ENCODE data around the gene DACT2.

Gene DACT2

GRCh38 chr6:168343239-168344150 is 23.9 kb upstream of the DACT2 start:
- DNase-seq (ENCODE audit: extremely low read depth, low read depth) = no peak
- TF ChIP-seq, protein P1, sequence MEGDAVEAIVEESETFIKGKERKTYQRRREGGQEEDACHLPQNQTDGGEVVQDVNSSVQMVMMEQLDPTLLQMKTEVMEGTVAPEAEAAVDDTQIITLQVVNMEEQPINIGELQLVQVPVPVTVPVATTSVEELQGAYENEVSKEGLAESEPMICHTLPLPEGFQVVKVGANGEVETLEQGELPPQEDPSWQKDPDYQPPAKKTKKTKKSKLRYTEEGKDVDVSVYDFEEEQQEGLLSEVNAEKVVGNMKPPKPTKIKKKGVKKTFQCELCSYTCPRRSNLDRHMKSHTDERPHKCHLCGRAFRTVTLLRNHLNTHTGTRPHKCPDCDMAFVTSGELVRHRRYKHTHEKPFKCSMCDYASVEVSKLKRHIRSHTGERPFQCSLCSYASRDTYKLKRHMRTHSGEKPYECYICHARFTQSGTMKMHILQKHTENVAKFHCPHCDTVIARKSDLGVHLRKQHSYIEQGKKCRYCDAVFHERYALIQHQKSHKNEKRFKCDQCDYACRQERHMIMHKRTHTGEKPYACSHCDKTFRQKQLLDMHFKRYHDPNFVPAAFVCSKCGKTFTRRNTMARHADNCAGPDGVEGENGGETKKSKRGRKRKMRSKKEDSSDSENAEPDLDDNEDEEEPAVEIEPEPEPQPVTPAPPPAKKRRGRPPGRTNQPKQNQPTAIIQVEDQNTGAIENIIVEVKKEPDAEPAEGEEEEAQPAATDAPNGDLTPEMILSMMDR (IDR thresholded peaks at IDR 0.05; ENCODE audit: low read depth, low read length, missing control alignments) = no peak
- H3K4me3 ChIP-seq (replicated peaks; ENCODE audit: low read depth, low read length) = no peak overlapping the region

- TF ChIP-seq, protein P1 (IDR thresholded peaks at IDR 0.05; ENCODE audit: low read depth, low read length, missing control alignments) = no peak
- no peak for DNase-seq (ENCODE audit: extremely low read depth, low read depth)
- H3K4me3 ChIP-seq (replicated peaks; ENCODE audit: low read depth, low read length) = no peak overlapping the region
Measured at GRCh38 chr6:168342636-168343035, 23.1 kb upstream of the DACT2 start.

DNA sequence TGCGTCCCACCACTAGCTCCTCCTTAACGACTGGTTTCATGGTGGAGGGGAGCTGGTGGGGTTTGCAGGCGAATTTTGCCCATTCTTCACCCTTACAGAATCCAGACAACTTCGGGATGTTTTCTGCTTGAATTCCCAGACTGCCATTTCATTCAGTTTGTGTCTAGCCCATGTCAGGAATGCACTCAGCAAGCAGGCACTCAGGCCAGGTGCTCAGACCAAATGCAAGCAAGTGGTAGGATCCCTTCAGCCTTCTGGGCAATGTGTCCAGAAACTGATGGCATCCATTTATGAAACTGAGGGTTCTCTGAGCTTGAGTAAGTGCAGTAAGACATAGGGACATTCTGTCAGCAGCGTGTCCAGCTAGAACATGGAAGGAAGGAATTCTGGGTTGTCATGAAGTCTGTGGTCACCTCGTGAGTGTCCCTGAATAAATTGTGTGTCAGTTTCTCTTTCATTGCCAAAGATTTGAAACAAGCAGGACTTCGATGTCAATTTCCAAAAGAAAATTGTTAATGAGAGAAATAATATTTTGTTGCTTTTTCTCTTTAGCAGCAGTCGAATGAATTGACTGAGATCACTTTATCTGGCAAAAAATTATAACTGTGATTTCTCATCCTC is 21.8 kb upstream of the DACT2 start:
- DNase-seq (ENCODE audit: extremely low read depth, low read depth) = no peak
- TF ChIP-seq, protein P1 (IDR thresholded peaks at IDR 0.05; ENCODE audit: low read depth, low read length, missing control alignments) = no peak
- no peak overlapping the region for H3K4me3 ChIP-seq (replicated peaks; ENCODE audit: low read depth, low read length)

DNA sequence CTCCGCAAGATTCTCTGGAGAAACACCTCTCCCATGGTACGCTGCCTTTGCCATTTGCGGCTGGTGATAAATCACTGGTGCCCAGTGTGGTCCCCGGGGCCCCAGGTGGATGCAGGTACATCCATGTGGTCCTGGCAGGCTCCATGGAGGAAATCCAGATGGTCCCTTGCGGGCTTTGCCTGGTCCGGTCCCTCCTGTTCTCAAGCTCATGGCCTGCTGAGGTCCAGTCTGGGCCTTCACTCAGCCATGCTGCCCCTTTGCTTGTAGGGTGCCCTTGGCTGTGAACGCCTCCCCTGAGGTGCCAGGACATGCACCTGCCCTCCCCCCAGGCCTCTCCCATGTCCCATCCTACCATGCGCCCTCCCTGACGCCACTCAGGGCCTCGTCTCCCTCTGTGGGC is 21.2 kb upstream of the DACT2 start:
- DNase-seq (ENCODE audit: extremely low read depth, low read depth) = no peak
- TF ChIP-seq, protein P1 (IDR thresholded peaks at IDR 0.05; ENCODE audit: low read depth, low read length, missing control alignments) = no peak
- H3K4me3 ChIP-seq (replicated peaks; ENCODE audit: low read depth, low read length) = no peak overlapping the region

- no peak for DNase-seq (ENCODE audit: extremely low read depth, low read depth)
- TF ChIP-seq, protein P1 (IDR thresholded peaks at IDR 0.05; ENCODE audit: low read depth, low read length, missing control alignments) = no peak
- no peak overlapping the region for H3K4me3 ChIP-seq (replicated peaks; ENCODE audit: low read depth, low read length)
Measured at GRCh38 chr6:168338777-168339176, 19.2 kb upstream of the DACT2 start.

DNA sequence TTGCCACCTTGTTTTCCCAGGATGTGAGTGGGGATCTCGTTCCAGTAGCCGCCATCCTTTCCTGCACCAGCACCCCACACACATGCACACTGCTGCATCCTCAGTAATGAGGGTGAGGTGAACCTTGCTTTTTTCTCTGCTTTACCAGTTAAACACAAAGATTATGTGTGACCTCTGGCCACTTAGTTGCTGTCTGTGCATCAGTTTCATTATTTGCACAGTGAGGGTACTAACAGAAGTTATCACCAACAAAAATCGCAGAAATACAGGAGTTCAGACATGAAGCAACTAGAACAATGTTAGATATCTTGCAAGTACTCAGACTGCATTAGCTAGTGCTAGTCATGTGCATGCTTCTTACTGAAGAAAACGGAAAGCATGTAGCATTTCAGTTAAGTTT is 17.4 kb upstream of the DACT2 start:
- H3K4me3 ChIP-seq (replicated peaks; ENCODE audit: low read depth, low read length) = no peak overlapping the region
- TF ChIP-seq, protein P1 (IDR thresholded peaks at IDR 0.05; ENCODE audit: low read depth, low read length, missing control alignments) = no peak
- no peak for DNase-seq (ENCODE audit: extremely low read depth, low read depth)
